ENCODE measurements around the gene OR52N5.

The OR52N5 gene

DNA sequence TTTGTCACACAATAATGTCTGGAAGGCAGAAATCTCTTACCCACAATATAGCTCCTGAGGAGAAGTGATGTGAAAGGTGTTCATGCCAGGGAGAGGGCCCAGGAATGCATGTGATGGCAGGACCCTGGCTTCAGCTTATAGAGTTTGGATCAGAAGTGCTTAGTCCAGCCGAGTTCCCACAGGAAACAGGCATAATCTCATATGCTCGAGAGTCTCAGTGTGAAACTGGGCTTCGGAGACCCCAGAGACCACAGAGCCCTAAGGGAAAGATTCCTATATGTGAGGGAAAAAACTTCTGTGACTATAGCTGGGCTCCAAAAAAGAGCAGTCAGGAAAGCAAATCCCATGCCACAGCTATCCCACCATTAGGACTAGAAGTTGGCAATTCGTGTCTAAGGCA is at the start of gene OR52N5:
Gene OR52N5 (minus strand): TSS at position 101 of the 400 bp plus-strand sequence. CDS start 4,721 bp downstream, outside the sequence.
- no peak for DNase-seq

GRCh38 chr11:5831196-5831829 is 48.2 kb upstream of the OR52N5 start:
- DNase-seq: no peak

DNA sequence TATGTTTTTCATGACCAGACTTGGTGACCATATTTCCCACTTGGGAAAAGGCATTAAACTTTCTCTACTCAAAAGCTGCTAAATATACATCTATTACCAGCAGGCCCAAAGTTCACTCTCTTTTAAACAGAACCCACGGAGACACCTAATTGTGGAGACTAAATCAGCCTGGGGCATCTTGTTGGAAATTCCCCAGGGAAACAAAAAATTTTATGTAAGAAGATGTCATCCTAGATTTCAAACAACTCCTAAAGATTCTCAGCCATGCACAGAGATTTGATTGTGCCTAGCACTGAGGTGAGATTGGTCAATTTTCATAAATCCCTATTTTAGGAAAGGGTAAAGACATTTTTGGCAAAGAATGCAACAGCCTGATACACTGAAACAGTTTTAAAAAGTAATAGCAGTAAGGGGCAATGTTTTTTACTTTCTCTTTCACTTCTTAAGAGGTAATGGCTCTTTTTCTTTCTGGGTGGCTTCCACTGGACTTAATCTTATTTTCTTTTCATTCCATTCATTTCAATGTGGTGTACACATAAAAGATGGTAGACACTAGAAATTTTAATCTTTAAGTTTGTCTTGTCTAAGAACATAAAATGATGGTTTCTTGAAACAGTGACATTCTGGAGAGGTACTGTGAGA is 35.2 kb upstream of the OR52N5 start:
- DNase-seq: no peak

- DNase-seq: no peak
Observed at GRCh38 chr11:5815534-5815933, 32.4 kb upstream of the OR52N5 start.

- no peak for DNase-seq
Observed at GRCh38 chr11:5809905-5810795, 27.0 kb upstream of the OR52N5 start.

GRCh38 chr11:5809122-5809519 is 26.0 kb upstream of the OR52N5 start:
- DNase-seq: no peak

DNA sequence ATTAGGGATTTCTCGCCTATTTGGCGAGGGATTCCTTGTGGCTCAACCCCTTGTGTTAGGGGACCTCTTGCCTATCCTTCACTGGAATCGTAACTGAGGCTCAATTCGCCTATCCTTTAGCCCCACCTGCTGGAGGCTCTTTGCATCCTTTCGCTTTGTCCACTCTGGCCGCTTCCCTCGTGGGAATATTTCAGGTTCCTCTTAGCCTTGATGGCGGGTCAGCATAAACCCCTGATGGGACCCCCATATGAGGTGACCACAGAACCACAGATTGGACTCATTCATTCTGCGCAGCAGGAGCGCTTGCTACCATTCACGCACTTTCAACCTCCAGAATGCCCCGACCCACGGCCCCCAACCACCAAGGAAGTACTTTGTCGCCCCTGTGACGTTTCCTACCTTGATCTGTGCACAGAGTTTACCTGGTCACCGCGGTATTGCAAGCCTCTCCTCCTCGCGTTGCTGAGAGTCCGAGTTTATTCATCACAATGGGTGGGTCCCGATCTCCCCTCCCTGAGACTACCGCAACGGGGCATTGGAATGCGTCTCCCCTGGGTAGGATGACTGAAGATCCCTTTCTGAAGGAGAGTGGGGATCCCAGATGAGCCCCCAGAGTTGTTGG is 25.5 kb upstream of the OR52N5 start, which contains the start of gene OR52N2:
Gene OR52N2 (plus strand): TSS at position 425 of the 622 bp plus-strand sequence. CDS start 11,412 bp downstream, outside the sequence.
- peak; percentile 3 for DNase-seq

- no peak for DNase-seq
Observed at GRCh38 chr11:5807580-5807979, 24.4 kb upstream of the OR52N5 start.

DNA sequence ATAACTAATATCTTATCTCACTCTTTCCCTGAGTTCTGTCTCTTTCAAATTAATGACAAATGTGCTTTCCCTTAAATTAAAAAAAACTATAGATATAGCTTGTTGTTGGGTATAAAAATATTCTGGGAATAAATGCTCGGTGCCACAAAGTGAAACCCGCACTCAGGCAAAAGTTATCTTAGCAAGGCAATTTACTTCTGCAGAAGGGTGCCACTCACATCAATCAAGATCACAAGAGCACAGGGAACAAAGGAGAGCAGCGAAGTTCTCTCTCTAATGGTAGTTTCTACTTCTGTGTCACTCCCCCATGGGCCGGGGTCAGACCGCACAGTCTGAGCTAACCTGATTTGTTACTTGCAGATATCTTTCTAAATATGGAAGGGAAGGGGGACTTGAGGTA is 20.8 kb upstream of the OR52N5 start:
- DNase-seq: no peak

DNA sequence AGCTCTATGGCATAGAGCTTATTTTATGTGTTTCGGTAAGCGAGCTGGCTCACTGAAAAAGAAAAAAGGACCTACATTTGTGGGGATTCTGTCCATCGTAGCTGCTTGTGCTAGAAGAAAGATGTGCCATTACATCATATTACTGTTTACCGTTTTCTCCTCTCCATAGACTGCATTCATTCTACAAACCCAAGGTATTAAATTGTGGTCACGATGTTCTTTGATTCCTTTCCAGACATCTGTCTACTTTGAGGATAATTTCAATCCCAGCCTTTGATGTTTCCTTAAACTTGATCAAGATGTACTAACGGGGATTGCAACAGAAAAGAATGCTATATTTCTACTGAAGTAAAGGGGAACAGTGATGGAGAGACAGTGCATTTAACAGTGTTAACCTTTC is 13.4 kb upstream of the OR52N5 start:
- DNase-seq: no peak

DNA sequence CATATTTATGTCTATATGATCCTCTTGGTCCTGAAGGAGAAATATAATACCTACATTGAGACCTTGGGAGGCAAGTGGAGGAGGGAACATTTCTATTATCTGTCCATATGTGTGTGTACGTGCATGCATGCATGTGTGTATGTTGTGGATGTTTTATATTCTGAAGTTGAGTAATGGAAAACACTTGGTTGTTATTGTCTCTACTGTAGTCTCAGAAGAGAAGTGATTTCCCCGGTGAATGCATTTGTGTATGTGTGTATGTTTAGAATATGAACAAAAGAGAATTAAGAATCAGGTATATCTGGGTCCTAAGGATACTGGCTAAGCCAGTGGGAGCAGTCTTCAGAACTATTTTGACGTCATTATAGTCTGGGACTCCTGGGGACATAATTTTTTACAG is 8.0 kb upstream of the OR52N5 start, which contains the start of gene OR52N1:
Gene OR52N1 (minus strand): TSS at position 101 of the 400 bp plus-strand sequence. CDS start 2,449 bp downstream, outside the sequence.
- no peak for DNase-seq

DNA sequence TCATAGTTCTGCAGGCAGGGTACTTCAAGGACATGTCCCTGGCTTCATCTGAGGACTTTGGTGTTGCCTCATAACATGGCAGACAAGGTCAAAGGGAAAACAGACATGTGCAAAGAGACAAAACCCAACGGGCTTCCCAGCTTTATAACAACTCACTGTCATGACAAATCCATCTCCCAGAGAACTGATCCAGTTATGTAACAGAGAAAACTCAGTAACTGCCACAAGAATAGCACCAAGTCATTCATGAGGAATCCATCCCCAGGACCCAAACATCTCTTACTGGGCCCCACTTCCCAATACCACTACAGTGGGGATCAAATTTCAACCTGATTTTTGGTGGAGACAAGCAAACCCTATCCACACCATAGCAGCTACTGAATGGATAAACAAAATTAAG is 16.1 kb downstream of the OR52N5 start:
- no peak for DNase-seq

DNA sequence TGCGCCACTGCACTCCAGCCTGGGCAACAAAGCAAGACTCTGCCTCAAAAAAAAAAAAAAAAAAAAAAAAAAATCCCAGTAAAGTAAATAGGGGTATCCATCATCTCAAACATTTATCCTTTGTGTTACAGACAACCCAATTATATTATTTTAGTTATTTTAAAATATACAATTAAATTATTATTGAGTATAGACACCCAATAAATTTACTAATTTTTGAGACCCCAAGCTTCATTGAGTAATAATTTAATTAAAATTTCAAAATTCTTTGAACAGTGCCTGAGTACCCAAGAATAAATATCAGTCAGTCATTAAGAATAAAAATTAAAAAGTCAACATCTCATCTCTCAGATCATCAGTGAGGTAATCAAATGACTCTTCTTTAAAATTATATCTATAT is 29.2 kb downstream of the OR52N5 start, which contains the start of gene OR52N4:
Gene OR52N4 (plus strand): TSS at position 301 of the 400 bp plus-strand sequence. CDS start 498 bp downstream, outside the sequence.
- no peak for DNase-seq

- no peak for DNase-seq
Observed at GRCh38 chr11:5749836-5750235, 33.3 kb downstream of the OR52N5 start.

DNA sequence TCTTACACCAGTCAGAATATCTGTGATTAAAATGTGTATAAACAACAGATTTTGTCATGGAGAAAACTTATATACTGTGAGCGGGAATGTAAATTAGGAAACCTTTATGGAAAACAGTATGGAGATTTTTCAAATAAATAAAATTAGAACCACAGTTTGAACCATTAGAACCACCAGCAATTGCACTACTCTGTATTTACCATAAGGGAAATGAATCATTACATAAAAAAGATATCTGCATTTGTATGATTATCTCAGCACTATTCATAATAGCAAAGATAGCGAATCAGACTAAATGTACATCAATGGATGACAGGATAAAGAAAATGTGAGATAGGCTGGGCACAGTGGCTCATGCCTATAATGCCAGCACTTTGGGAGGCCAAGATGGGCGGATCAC is 36.5 kb downstream of the OR52N5 start:
- no peak for DNase-seq

DNA sequence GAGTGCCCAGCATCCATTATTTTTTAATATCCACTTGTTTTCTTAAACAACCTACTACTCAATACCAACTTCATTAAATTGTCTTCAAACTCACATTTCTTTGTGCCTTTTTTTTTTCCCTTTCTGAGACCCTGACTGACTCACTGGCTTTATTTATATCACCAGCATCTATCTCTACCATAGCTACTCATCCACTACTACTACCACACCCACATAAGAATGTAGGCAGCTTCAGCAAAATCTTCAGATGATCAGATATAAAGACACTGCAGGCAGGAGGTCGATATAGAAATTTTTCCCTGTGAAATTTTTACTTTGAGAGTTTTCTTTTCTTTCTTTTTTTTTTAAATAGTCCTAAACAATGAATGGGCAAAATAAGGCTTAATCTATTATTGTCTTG is 44.7 kb downstream of the OR52N5 start:
- no peak for DNase-seq

- no peak for DNase-seq
Observed at GRCh38 chr11:5737670-5738392, 45.3 kb downstream of the OR52N5 start.

DNA sequence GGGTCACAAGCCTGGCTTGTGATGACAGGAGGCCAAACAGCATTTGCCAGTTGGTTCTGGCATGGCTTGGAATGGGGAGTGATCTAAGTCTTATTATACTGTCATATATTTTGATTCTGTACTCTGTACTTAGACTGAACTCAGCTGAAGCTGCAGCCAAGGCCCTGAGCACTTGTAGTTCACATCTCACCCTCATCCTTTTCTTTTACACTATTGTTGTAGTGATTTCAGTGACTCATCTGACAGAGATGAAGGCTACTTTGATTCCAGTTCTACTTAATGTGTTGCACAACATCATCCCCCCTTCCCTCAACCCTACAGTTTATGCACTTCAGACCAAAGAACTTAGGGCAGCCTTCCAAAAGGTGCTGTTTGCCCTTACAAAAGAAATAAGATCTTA is 46.1 kb downstream of the OR52N5 start:
- DNase-seq: no peak

GRCh38 chr11:5736396-5736795 is 46.8 kb downstream of the OR52N5 start, which contains the start of gene OR56B1:
Gene OR56B1 (plus strand): TSS chr11:5736448. CDS start chr11:5736517, 69 bp downstream.
- DNase-seq: no peak

GRCh38 chr11:5727691-5728090 is 55.5 kb downstream of the OR52N5 start:
- no peak for DNase-seq

DNA sequence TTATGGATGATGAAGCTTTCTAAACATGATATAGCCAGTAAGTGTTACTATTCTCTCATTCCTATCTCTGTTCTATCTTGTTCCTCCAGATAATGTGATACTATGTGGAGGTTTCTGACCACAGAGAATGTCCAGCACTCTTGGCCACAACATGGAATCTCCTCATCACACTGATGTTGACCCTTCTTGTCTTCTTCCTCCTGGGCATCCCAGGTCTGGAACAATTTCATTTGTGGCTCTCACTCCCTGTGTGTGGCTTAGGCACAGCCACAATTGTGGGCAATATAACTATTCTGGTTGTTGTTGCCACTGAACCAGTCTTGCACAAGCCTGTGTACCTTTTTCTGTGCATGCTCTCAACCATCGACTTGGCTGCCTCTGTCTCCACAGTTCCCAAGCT is 56.8 kb downstream of the OR52N5 start:
- DNase-seq: no peak

Data from NCI-H2171 (cell line).